Endothelial cell of umbilical vein (primary cell): ENCODE measurements around the gene ADGRL3. TPM values are rescaled to one million over a fixed set of nuclear protein-coding genes. Genes with fewer than 3 reads are reported as not detected.

Experiments
- BruUV-seq: library from RNA; stranded (reverse); fragments of 400-500 nt; replicated peaks from 2 replicates; lab custom pipeline; 2021; lab: Mats Ljungman, UMichigan
- CTCF ChIA-PET: fragments of 300-600, 350-600 bp; sonication (Branson Sonifier 250); formaldehyde crosslinking; loops from one replicate; lab custom pipeline; 2021; ENCODE audit warnings: antibody characterized with exemption, inconsistent platforms; lab: Charles Lee
- POLR2A ChIA-PET: fragments of 300-600, 350-600 bp; sonication (Branson Sonifier 250); formaldehyde crosslinking; loops from one replicate; lab custom pipeline; 2021; ENCODE audit warnings: antibody characterized with exemption, inconsistent platforms; lab: Charles Lee
- DNase-seq: peaks from one replicate; pipeline ENCODE4 v3.0.0-alpha.2; 2011; ENCODE audit warnings: low read depth, low spot score
- FAIRE-seq: peaks from 2 replicates; lab custom pipeline; 2011; peaks lifted over from hg19 to GRCh38; lab: Jason Lieb, UNC
- H2AFZ ChIP-seq: 2 replicates; pipeline ENCODE4 v1.6.0; 2012; ENCODE audit warnings: low read depth, low read length, control low read depth, inconsistent platforms
- H3K27ac ChIP-seq: 2 replicates; pipeline ENCODE4 v1.5.1; 2011; ENCODE audit warnings: low read depth, mild to moderate bottlenecking, control low read depth, low read length, moderate library complexity; ENCODE audit not compliant: insufficient read depth
- H3K27me3 ChIP-seq, 2 experiments: 2 replicates each; pipeline versions ENCODE4 v1.6.0 to v1.6.1; 2011; ENCODE audit warnings: low read length in 2 of 2, mixed read lengths in 1 of 2; ENCODE audit not compliant: control insufficient read depth in 2 of 2, insufficient read depth in 2 of 2
- H3K36me3 ChIP-seq, 2 experiments: 2 replicates in 1 of 2; 3 replicates in 1 of 2; pipeline ENCODE4 v1.5.1; 2011; ENCODE audit warnings: low read length in 2 of 2, mild to moderate bottlenecking in 1 of 2, moderate library complexity in 1 of 2; ENCODE audit not compliant: control insufficient read depth in 2 of 2, insufficient read depth in 2 of 2; ENCODE audit errors: extremely low read depth in 1 of 2
- H3K4me1 ChIP-seq: 3 replicates; pipeline ENCODE4 v1.5.1; 2011; ENCODE audit warnings: mild to moderate bottlenecking, low read length; ENCODE audit not compliant: control insufficient read depth, insufficient read depth; ENCODE audit errors: extremely low read depth
- H3K4me2 ChIP-seq: 2 replicates; pipeline ENCODE4 v1.6.1; 2011; ENCODE audit warnings: low read length, control low read depth, mixed read lengths; ENCODE audit not compliant: insufficient read depth
- H3K4me3 ChIP-seq, 3 experiments: fragments of 200-600 bp in 1 of 3; sonication (generic), shearing (Covaris generic) in 1 of 3; replicated peaks in 1 of 3; 2 replicates each; pipeline ENCODE4 v1.5.1; 2011 to 2016; ENCODE audit warnings: control low read depth in 3 of 3, low read length in 3 of 3, mild to moderate bottlenecking in 2 of 3, inconsistent platforms in 1 of 3, low read depth in 1 of 3, moderate library complexity in 1 of 3; ENCODE audit not compliant: insufficient read depth in 1 of 3
- H3K79me2 ChIP-seq: 2 replicates; pipeline ENCODE4 v1.6.0; 2012; ENCODE audit warnings: low read length, inconsistent platforms; ENCODE audit not compliant: control insufficient read depth, insufficient read depth
- H3K9ac ChIP-seq: replicated peaks from 2 replicates; pipeline ENCODE3; 2011; ENCODE audit warnings: low read length, control low read depth; ENCODE audit not compliant: insufficient read depth; ENCODE audit errors: extremely low read depth
- H3K9me1 ChIP-seq: replicated peaks from 3 replicates; pipeline ENCODE4 v1.6.0; 2011; ENCODE audit warnings: mild to moderate bottlenecking, low read length; ENCODE audit not compliant: control insufficient read depth, insufficient read depth; ENCODE audit errors: extremely low read depth
- H3K9me3 ChIP-seq: replicated peaks from 2 replicates; pipeline ENCODE4 v1.5.1; 2012; ENCODE audit warnings: low read length, inconsistent platforms; ENCODE audit not compliant: control insufficient read depth, insufficient read depth
- H4K20me1 ChIP-seq: replicated peaks from 2 replicates; pipeline ENCODE3; 2011; ENCODE audit warnings: mild to moderate bottlenecking, low read length; ENCODE audit not compliant: control insufficient read depth, insufficient read depth; ENCODE audit errors: extremely low read depth
- CTCF ChIP-seq, 2 donors: IDR thresholded peaks; 1 replicate in 1 of 2; 2 replicates in 1 of 2; pipeline ENCODE4 v1.5.1; 2011; ENCODE audit warnings: low read length in 2 of 2, mild to moderate bottlenecking in 2 of 2, moderate library complexity in 2 of 2, control low read depth in 1 of 2, inconsistent platforms in 1 of 2, low read depth in 1 of 2; ENCODE audit not compliant: insufficient read depth in 1 of 2; ENCODE audit errors: extremely low read depth in 1 of 2
- EZH2 ChIP-seq: IDR thresholded peaks from 2 replicates; pipeline ENCODE4 v1.6.1; 2012; ENCODE audit warnings: borderline replicate concordance, low read depth, mild to moderate bottlenecking, moderate library complexity, low read length, inconsistent platforms; ENCODE audit not compliant: severe bottlenecking
- FOS ChIP-seq: IDR thresholded peaks from 2 replicates; pipeline ENCODE4 v1.6.1; 2011; ENCODE audit warnings: mild to moderate bottlenecking, low read length, moderate library complexity, borderline replicate concordance; ENCODE audit not compliant: insufficient read depth
- GATA2 ChIP-seq: IDR thresholded peaks from 2 replicates; pipeline ENCODE4 v1.7.0; 2011; ENCODE audit warnings: low read depth, mild to moderate bottlenecking, moderate library complexity, mixed read lengths, low read length; ENCODE audit not compliant: insufficient read length, insufficient read depth
- JUN ChIP-seq: IDR thresholded peaks from 2 replicates; pipeline ENCODE4 v1.6.1; 2011; ENCODE audit warnings: borderline replicate concordance, low read depth; ENCODE audit not compliant: insufficient read length, insufficient read depth
- MAX ChIP-seq: IDR thresholded peaks from 2 replicates; pipeline ENCODE4 v1.6.1; 2011; ENCODE audit not compliant: insufficient read depth, insufficient read length
- MYC ChIP-seq: IDR thresholded peaks from one replicate; pipeline ENCODE4 v1.6.1; 2011; ENCODE audit warnings: mild to moderate bottlenecking, low read depth, low read length
- POLR2A ChIP-seq: IDR thresholded peaks from 2 replicates; pipeline ENCODE4 v1.6.1; 2012; ENCODE audit warnings: low read depth, mild to moderate bottlenecking, control low read depth, low read length
- POLR2AphosphoS5 ChIP-seq: IDR thresholded peaks from 2 replicates; pipeline ENCODE4 v1.6.1; 2012; ENCODE audit warnings: low read depth, mild to moderate bottlenecking, control low read depth, low read length, moderate library complexity; ENCODE audit not compliant: insufficient read depth
- dilution Hi-C: fragments of 300-500 bp; cut with MboI; formaldehyde crosslinking; loops from one replicate; pipeline ENCODE4 v1.15.0; 2019; ENCODE audit warnings: low sequenced_read_pairs; ENCODE audit not compliant: extremely low pct_ligation_motif_present
- intact Hi-C: fragments of 100-400 bp; cut with micrococcal nuclease; formaldehyde crosslinking; loops from one replicate; pipeline ENCODE4 v1.10.0; 2022
- polyA plus RNA-seq, 4 experiments: library from polyadenylated mRNA; depleted of rRNA in 3 of 4; stranded (reverse) in 3 of 4; unstranded in 1 of 4; fragments of >200 nt; gene quantifications; 2 replicates each; pipeline versions ENCODE4 v1.2.1 to v1.2.3, GENCODE V29; 2011 to 2012; ENCODE audit warnings: missing spikeins in 1 of 4
- total RNA-seq: library from RNA; stranded (reverse); gene quantifications from 2 replicates; pipeline ENCODE4 v1.2.3, GENCODE V29; 2021

ADGRL3 gene
- total and polyA plus RNA-seq, 2 donors (not counting 3 experiments of a cell fraction or from before 2014, with no cell fraction given), result not detected

GRCh38 chr4:61559396-61559795, 359.3 kb downstream of the ADGRL3 start:
- Histone ChIP-seq H3K9ac (no peak overlapping the region), H3K27ac (no peak overlapping the region), H3K4me2 (no peak overlapping the region), H3K4me3 (no peak overlapping the region), H3K36me3 (no peaks in the 10 kb centered on the region), H3K27me3 (no peaks in the 10 kb centered on the region), H3K9me3 (no peaks in the 10 kb centered on the region), H4K20me1 (no peaks in the 10 kb centered on the region), H3K4me1 (no peaks in the 10 kb centered on the region), H2AFZ (no peak overlapping the region), H3K9me1 (no peaks in the 10 kb centered on the region), H3K79me2 (no peaks in the 10 kb centered on the region)
- ChIA-PET POLR2A (no interaction called here), CTCF (interaction anchor here (1.2 kb wide), 1 partner anchor 11 kb away, joined by 3 read pairs; no protein-coding TSS in a partner anchor)
- intact Hi-C loops (no loop called here), dilution Hi-C loops (no loop called here)
- no peak for TF ChIP-seq POLR2AphosphoS5
- no peak for TF ChIP-seq GATA2
- no peak for TF ChIP-seq MAX
- no peak for TF ChIP-seq EZH2
- TF ChIP-seq FOS, result no peak
- no peak for TF ChIP-seq MYC
- no peak for TF ChIP-seq CTCF (IDR thresholded peaks at IDR 0.05; ENCODE audit: extremely low read depth in 1 of 2, insufficient read depth in 1 of 2, low read depth in 1 of 2, low read length in 2 of 2)
- no peak for TF ChIP-seq POLR2A
- TF ChIP-seq JUN, result no peak
- no peak for DNase-seq
- no peak for FAIRE-seq
- no TSS peak for BruUV-seq
